GM12878 (cell line): ENCODE results near the gene TMEM140. TPM values are rescaled to one million over a fixed set of nuclear protein-coding genes. Genes with fewer than 3 reads are reported as not detected.
A peak's percentile ranks its signal among the peaks of the same experiment; 100 is the strongest.

ENCODE experiments used
- BHLHE40 ChIP-seq, 2 experiments: fragments of 450-650 bp in 1 of 2; IDR thresholded peaks; 2 replicates each; pipeline ENCODE4 v1.6.1; 2011 to 2017; ENCODE audit warnings: low read depth in 2 of 2, borderline replicate concordance in 1 of 2, improper control_type of control experiment in 1 of 2, low read length in 1 of 2, mild to moderate bottlenecking in 1 of 2
- CBX5 ChIP-seq: sonication (generic); IDR thresholded peaks from 2 replicates; pipeline ENCODE4 v1.6.1; 2016; ENCODE audit warnings: low read depth, moderate library complexity, mild to moderate bottlenecking, inconsistent platforms
- CHD2 ChIP-seq: IDR thresholded peaks from 2 replicates; pipeline ENCODE4 v1.6.1; 2011; ENCODE audit warnings: low read depth, low read length, improper control_type of control experiment, borderline replicate concordance
- CHD4 ChIP-seq: fragments of 200-600 bp; sonication (generic); IDR thresholded peaks from 2 replicates; pipeline ENCODE4 v1.6.1; 2016; ENCODE audit warnings: mild to moderate bottlenecking
- E4F1 ChIP-seq: fragments of 450-650 bp; IDR thresholded peaks from 2 replicates; pipeline ENCODE4 v1.6.1; 2018; ENCODE audit warnings: borderline replicate concordance, mild to moderate bottlenecking; ENCODE audit not compliant: partially characterized antibody
- EP300 ChIP-seq, 2 experiments: fragments of 150-350 bp in 1 of 2; IDR thresholded peaks; 2 replicates each; pipeline ENCODE4 v1.6.1; 2011 to 2012; ENCODE audit warnings: low read depth in 2 of 2, low read length in 2 of 2, borderline replicate concordance in 1 of 2, improper control_type of control experiment in 1 of 2, inconsistent platforms in 1 of 2; ENCODE audit not compliant: control insufficient read depth in 1 of 2
- ESRRA ChIP-seq: IDR thresholded peaks from 2 replicates; pipeline ENCODE4 v1.6.1; 2012; ENCODE audit warnings: mild to moderate bottlenecking, low read length, improper control_type of control experiment
- HCFC1 ChIP-seq: fragments of 150-350 bp; IDR thresholded peaks from 2 replicates; pipeline ENCODE4 v1.6.1; 2014; ENCODE audit warnings: low read length
- HDAC2 ChIP-seq: fragments of 200-600 bp; sonication (generic); IDR thresholded peaks from 2 replicates; pipeline ENCODE4 v1.6.1; 2017
- IKZF1 ChIP-seq: fragments of 450-650 bp; conservative IDR thresholded peaks from 2 replicates; pipeline ENCODE4 v1.6.1; 2017; ENCODE audit warnings: antibody characterized with exemption, mild to moderate bottlenecking
- IRF3 ChIP-seq: fragments of 450-650 bp; IDR thresholded peaks from 2 replicates; pipeline ENCODE4 v1.6.1; 2014; ENCODE audit warnings: mild to moderate bottlenecking
- MTA3 ChIP-seq: IDR thresholded peaks from 2 replicates; pipeline ENCODE4 v1.6.1; 2012; ENCODE audit warnings: low read length, inconsistent platforms, borderline replicate concordance
- MXI1 ChIP-seq: fragments of 150-350 bp; IDR thresholded peaks from 2 replicates; pipeline ENCODE4 v1.6.1; 2011; ENCODE audit warnings: low read depth, mild to moderate bottlenecking, inconsistent platforms, low read length, improper control_type of control experiment
- NRF1 ChIP-seq: conservative IDR thresholded peaks from 2 replicates; pipeline ENCODE4 v1.6.1; 2011; ENCODE audit warnings: mild to moderate bottlenecking, low read depth, low read length, improper control_type of control experiment
- PML ChIP-seq: IDR thresholded peaks from 2 replicates; pipeline ENCODE4 v1.6.1; 2012; ENCODE audit warnings: low read length, inconsistent platforms
- RAD21 ChIP-seq: IDR thresholded peaks from 2 replicates; pipeline ENCODE4 v1.6.1; 2011; ENCODE audit warnings: mild to moderate bottlenecking, low read depth, low read length, moderate library complexity; ENCODE audit not compliant: insufficient read depth
- RFX5 ChIP-seq: IDR thresholded peaks from 2 replicates; pipeline ENCODE4 v1.6.1; 2011; ENCODE audit warnings: low read depth, low read length, improper control_type of control experiment
- SIN3A ChIP-seq: IDR thresholded peaks from 2 replicates; pipeline ENCODE4 v1.6.1; 2012; ENCODE audit warnings: low read depth, low read length, improper control_type of control experiment
- STAT1 ChIP-seq: fragments of 450-650 bp; conservative IDR thresholded peaks from 2 replicates; pipeline ENCODE4 v1.6.1; 2014; ENCODE audit warnings: antibody characterized with exemption, mild to moderate bottlenecking
- TCF12 ChIP-seq: IDR thresholded peaks from 2 replicates; pipeline ENCODE4 v1.6.1; 2011; ENCODE audit warnings: low read depth, mild to moderate bottlenecking, low read length
- TCF3 ChIP-seq: IDR thresholded peaks from 2 replicates; pipeline ENCODE4 v1.6.1; 2012; ENCODE audit warnings: low read depth, mild to moderate bottlenecking, low read length, borderline replicate concordance; ENCODE audit not compliant: insufficient read depth
- ZBTB40 ChIP-seq: fragments of 450-650 bp; IDR thresholded peaks from 2 replicates; pipeline ENCODE4 v1.6.1; 2016; ENCODE audit warnings: mild to moderate bottlenecking, moderate library complexity, borderline replicate concordance
- ZNF207 ChIP-seq: fragments of 450-650 bp; IDR thresholded peaks from 2 replicates; pipeline ENCODE4 v1.6.1; 2014; ENCODE audit warnings: antibody characterized with exemption, mild to moderate bottlenecking, borderline replicate concordance
- polyA plus RNA-seq, 11 experiments: library from polyadenylated mRNA; depleted of rRNA in 4 of 11; unstranded in 6 of 11; stranded (reverse) in 5 of 11; fragments of >200 nt; fragmentation: Nextera tagmentation in 4 of 11; fragmentation: Illumina TruSeq in 1 of 11; extraction: Ambion mirVana in 4 of 11; extraction: Trizol in 1 of 11; gene quantifications; 1 replicate in 1 of 11; 2 replicates in 10 of 11; pipeline versions ENCODE4 v1.2.1 to v1.2.3, GENCODE V29; 2011 to 2016; ENCODE audit warnings: inconsistent platforms in 2 of 11, missing spikeins in 2 of 11, low read depth in 1 of 11
- total RNA-seq, 4 experiments: library from RNA; depleted of rRNA in 3 of 4; stranded (reverse); fragments of >200 nt in 3 of 4; fragmentation: Illumina TruSeq in 1 of 4; extraction: Trizol in 1 of 4; gene quantifications; 2 replicates each; pipeline versions ENCODE4 v1.2.1 to v1.2.3, GENCODE V29; 2013 to 2021

Gene TMEM140
- total and polyA plus RNA-seq, 10 of the 15 experiments (the other 5 are each of a cell fraction or from before 2014, with no cell fraction given): 0.85 to 20.7 (median 3.3) TPM

- TF ChIP-seq HCFC1 (peak; percentile 37; the same call in 1 of the 2 replicates), TCF3 (no peak), NRF1 (no peak), IKZF1 (peak; percentile 53), ZBTB40 (no peak), MTA3 (no peak), CHD2 (no peak), MXI1 (peak; percentile 42; the same call in 1 of the 2 replicates), ESRRA (no peak), RFX5 (no peak), IRF3 (no peak), HDAC2 (no peak), EP300 (IDR thresholded peaks at IDR 0.05; ENCODE audit: borderline replicate concordance in 1 of 2, control insufficient read depth in 1 of 2, low read depth in 2 of 2, low read length in 2 of 2) (no peak), STAT1 (no peak), E4F1 (no peak), TCF12 (no peak), CHD4 (no peak), CBX5 (no peak), BHLHE40 (IDR thresholded peaks at IDR 0.05; ENCODE audit: borderline replicate concordance in 1 of 2, low read depth in 2 of 2, low read length in 1 of 2) (peak; percentile 19 to 22; a peak in 1 of 4 replicates), RAD21 (no peak), ZNF207 (0 out of 2 replicates have a peak, but pooled peaks have one; percentile 35), SIN3A (0 out of 2 replicates have a peak, but pooled peaks have one; percentile 8), PML (no peak)
Measured at GRCh38 chr7:135211179-135211945, 63.5 kb downstream of the TMEM140 start, which contains the start of gene WDR91 (continued).
